HG02943 (cell line): ENCODE results near the gene MAP2K5.
"Not testable (repeated sequence)": the region's sequence is repeated elsewhere in the genome, so short reads cannot be mapped to it uniquely, and the experiment has no call there.

ENCODE experiments used
- ATAC-seq: cut with Tn5 transposase; IDR thresholded peaks from one replicate; pipeline ENCODE4 v1.9.1; 2021; ENCODE audit warnings: mild to moderate bottlenecking, low read depth, moderate library complexity; ENCODE audit not compliant: unreplicated experiment

MAP2K5 gene

GRCh38 chr15:67646847-67647246 lies 104.3 kb downstream of the MAP2K5 start:
- no peak for ATAC-seq

DNA sequence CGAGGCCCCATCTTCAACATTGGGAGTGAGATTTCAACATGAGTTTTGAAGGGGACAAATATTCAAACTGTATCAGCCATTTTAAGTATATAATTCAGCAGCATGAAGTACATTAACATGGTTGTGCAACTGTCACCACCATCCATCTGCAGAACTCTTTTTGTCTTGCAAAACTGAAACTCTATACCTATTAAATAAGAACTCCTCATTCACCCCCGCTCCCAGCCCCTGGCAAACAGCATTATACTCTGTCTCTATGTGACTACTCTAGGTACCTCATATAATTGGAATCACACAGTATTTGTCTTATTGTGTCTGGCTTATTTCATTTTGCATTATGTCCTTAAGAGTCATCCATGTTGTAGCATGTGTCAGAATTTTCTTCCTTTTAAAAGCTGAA lies 110.1 kb downstream of the MAP2K5 start:
- ATAC-seq: no peak

DNA sequence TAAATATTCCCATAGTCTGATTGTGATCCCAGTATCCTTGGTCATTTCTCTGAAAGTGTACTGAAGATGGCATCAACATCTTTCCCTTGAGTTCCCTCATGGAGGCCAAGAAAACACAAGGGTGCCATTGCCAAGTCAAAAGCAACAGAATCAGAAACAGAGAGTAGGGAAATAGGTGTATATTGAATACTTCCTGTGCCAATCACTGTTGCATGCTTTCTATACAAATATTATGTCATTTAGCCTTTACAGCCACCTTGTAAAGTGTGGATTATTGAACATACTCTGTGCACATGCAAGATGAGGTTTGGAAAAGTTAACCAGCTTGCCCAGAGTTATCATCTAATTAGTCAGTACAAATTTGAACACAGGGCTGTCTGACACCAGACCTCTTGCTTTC lies 117.9 kb downstream of the MAP2K5 start:
- ATAC-seq: no peak

DNA sequence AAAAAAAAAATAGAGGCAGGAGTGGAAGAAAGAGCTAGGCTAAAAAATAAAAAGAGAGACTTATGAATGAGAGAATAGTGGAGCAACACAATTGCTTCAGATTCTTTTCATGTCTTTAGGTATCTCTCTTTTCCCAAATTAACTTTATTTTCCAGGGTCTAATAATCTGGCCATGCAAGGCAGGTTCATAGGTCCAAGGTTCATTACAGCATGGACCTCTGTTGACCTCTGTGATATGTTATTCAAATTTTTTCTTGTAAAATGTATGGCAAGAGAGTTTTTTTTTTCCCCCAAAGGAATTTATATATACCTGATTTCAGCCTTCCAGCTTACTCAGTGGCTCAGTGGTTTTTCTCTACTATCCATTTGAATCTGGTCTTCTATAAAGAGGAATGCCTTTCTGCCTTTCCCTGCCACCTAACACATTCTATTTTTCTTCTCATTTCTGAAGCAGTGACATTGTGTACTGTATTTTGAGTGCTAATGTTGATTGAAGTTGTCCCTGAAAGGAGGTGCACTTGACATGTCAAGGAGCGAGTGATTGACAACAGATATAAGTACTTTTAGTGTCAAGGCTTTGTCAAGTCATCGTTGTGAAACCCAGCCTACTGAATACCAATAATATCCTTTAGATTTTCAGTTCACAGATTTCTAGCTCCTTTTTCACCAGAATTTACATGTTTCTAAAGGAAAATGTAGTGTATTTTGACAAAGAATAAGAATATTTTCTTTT lies 118.5 kb downstream of the MAP2K5 start:
- no peak for ATAC-seq

DNA sequence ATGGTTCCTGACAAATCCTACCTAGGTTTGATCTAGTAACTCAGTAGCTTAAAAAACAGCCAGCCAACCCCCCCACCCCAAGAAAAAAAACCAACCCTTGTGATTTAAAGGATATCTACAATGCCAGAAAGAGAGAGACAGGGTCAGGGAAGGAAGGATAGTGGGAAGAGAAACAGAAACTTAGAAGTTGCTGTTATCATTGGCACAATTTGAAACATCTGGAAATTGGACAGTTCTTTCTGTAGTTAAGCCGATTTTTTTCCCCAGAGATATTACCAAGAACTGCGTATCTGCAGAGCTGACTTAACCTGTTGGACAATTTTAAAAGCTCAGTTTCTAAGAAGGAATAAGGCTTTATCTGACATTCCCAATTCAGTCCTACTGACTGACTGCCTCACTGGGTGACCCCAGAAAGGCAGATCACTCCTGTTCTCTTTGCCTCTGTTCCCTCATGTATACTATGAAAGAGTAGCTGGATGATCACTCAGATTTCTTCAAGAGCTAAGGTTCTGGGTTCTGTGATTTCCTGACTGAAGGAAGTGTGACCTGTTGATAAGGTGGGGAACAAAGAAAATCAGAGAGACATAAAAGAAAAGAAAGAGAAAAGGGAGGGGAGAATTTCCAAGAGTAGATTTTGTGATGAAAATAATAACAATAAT lies 128.3 kb downstream of the MAP2K5 start:
- ATAC-seq: no peak

DNA sequence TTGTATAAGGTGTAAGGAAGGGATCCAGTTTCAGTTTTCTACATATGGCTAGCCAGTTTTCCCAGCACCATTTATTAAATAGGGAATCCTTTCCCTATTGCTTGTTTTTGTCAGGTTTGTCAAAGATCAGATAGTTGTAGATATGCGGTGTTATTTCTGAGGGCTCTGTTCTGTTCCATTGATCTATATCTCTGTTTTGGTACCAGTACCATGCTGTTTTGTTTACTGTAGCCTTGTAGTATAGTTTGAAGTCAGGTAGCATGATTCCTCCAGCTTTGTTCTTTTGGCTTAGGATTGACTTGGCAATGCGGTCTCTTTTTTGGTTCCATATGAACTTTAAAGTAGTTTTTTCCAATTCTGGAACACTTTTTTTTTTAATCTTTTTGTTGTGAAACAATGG lies 130.3 kb downstream of the MAP2K5 start:
- not testable (repeated sequence) for ATAC-seq

GRCh38 chr15:67674983-67675382 lies 132.5 kb downstream of the MAP2K5 start:
- ATAC-seq: no peak

DNA sequence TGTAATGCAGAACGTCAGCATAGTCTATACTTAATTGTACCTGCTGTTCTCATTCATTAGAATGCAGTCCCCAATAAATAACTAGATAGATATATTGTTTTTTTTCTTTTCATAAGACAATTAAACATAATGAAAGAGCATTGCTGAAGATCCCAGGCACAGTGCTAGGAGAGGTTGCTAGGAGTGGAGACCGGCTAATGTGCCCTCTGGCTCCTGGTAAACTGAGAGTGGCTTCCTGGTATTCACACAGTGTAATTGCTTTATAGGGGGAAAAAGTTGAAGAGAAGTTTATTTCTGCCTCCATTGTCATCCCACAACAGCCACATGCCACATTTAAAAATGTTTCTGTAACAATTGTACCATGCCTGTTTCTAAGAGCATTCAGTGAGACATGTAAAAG lies 135.6 kb downstream of the MAP2K5 start:
- no peak for ATAC-seq

DNA sequence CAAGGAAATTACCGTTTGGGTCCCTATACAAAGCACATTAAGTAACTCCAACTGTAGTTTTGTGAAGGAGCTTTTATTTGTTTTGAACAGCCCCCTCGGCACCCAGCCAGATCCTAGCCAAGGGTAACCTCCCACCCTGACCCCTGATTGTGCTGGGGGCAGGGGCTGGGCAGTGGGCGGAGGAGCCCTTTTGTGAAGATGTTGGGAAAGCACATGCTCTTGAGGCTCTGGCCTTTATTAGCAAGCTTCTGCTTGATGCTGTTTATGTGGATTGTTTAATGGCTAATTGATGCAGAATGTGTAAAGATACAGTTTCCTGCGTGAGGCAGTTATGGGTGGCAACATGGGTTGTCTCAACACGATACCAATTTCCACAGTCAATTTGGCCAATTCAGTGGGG lies 136.5 kb downstream of the MAP2K5 start:
- ATAC-seq: no peak

GRCh38 chr15:67680641-67681040 lies 138.1 kb downstream of the MAP2K5 start:
- ATAC-seq: no peak

- ATAC-seq: no peak
These were observed 142.6 kb downstream of the MAP2K5 start for GRCh38 chr15:67685008-67685599.

DNA sequence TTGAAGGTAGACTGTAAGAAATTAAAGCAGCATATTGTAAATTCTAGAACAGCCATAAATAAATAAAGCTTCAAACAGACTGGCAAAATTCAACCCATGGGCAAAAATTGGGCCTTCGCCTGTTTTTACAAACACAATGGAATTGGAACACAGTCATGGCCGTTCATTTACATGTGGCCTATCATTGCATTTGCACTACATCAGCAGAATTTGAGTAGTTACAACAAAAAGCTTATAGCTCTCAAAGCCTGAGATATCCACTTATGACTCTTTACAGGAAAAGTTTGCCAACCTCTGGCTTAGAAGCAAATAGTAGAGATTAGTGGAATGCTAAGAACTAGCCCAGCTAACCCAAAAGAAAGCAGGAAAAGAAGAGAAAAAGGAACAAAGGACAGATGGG lies 143.2 kb downstream of the MAP2K5 start:
- no peak for ATAC-seq

DNA sequence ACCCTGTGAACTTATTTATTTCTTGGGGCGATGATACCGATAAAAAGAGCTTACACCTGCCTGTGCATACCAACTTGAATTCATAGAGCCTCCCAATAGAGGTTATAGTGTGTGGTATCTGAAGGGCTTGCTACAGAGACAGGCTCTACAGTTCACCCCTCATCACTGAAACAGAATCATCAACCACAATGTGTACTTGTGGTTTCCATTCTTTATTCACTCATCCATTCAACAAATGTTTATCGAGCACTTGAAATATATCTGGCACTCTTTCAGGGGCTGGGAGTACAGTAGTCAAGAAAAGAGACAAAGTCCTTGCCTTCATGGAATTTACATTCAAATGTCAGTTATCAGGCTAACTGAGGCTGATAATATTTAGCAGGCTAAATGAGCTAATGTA lies 148.4 kb downstream of the MAP2K5 start:
- no peak for ATAC-seq

DNA sequence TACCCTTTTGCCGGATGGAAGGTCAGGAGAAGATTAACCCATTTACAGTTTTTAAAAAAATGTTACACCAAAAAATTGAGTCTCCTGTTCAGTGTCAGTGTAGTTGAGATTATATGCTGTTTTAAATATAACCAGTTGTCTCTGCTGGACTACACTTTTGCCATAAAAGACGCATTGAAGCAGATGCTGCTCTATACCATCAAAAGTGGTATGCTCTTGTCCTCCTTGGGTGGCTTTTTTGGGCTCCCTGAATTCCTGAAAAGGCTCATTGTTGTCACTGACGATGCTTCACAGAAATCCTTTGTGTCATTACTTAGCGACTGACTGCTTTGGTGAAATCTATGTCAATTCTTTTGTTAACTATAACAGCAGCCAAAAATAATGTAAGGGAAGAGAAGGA lies 148.9 kb downstream of the MAP2K5 start:
- no peak for ATAC-seq

- ATAC-seq: no peak
These were observed 150.1 kb downstream of the MAP2K5 start for GRCh38 chr15:67692573-67692972.

DNA sequence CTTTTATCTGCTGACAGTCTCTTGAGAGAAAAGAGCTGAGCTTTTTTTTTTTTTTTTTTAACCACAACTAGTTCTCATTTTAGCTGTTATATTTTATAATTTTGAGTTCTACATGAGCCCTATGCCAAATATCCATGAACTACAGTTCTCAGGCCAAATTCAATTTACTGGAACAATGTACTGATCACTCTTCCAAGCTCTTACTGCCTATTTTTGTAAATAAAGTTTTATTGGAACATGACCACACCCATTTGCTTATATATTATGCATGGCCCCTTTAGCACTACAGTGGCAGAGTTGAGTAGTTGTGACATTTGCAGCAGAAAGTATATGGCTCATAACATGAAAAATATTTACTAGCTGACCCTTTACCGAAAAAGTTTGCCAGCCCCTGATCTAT lies 153.6 kb downstream of the MAP2K5 start:
- ATAC-seq: no peak

GRCh38 chr15:67700023-67700422 lies 157.5 kb downstream of the MAP2K5 start:
- ATAC-seq: no peak

GRCh38 chr15:67701669-67702068 lies 159.2 kb downstream of the MAP2K5 start:
- ATAC-seq: no peak

DNA sequence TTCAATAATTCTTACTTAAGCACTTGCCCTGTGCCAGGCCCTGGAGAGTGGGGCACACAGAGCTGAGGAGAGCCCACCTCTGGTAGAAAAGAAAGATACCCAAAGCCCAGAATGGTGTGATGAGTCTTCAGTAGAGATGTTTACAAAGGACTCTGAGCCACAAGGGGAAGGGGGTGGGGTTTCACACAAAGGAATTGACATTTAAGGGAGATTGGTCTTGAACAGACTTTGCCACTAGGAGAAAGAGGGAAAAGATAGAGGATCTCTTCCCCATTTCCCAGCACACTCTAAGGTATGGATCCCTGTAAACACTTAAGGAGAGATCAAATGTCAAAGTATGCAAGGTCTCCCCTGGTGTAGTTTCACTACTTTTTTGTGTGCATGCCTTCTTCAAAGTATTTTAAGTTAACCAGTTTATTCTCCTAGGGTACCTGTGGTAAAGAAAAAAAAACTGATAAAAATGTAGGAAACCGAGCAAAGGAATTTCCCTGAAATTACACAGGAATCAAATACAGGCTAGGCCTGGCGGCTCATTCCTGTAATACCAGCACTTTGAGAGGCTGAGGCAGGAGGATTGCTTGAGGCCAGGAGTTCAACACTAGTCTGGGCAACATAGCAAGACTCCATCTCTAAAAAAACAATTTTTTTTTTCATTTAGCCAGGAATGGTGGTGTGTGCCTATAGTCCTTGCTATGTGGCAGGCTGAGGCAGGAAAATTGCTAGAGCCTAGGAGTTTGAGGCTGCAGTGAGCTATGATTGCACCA lies 165.2 kb downstream of the MAP2K5 start:
- ATAC-seq: no peak

DNA sequence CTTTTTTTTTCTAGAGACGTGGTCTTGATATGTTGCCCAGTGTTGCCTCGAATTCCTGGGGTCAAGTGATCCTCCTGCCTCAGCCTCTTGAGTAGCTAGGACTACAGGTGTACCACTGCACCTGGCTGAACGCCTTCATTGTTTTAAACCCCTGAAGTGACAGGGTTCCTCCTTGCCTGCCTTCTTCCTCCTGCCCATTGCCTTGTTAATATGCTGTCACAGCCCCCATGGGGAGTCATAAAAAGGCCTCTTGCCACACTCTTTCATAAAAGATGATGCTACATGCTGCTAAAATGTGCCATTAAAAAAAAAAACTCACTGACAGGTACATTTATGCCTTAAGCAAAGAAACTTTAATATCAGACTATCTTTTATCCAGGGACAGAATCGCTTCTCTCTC lies 166.0 kb downstream of the MAP2K5 start:
- ATAC-seq: no peak

DNA sequence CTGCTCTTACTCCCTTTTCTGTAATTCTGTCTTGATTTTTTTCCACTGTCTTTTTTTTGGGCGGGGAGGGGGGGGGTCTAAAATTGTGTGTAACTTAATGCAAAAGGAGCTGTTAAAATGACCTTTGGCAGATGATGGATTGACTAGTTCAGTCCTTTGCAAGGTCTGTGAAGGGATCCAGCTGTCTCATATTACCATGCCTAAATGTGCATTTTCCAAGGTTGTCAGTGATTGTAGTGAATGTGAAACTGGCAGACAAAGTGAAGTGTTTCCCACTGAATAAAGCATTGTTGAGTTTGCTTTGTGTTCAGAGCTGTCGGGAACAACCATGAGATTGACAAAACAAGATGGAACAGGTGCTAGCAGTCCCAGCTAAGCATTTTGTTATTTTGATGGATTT lies 172.7 kb downstream of the MAP2K5 start:
- ATAC-seq: no peak
